SK-N-SH (cell line): Measurements from ENCODE around the gene SLC17A1.

Experiments
- EP300 ChIP-seq, 2 experiments: IDR thresholded peaks; 2 replicates each; pipeline versions ENCODE4 v1.4.0 to v1.6.1; 2012; ENCODE audit warnings: borderline replicate concordance in 1 of 2, low read depth in 1 of 2, low read length in 1 of 2
- JUND ChIP-seq: IDR thresholded peaks from 2 replicates; pipeline ENCODE4 v1.4.0; 2012

- no peak for TF ChIP-seq JUND
- TF ChIP-seq EP300 (IDR thresholded peaks at IDR 0.05; ENCODE audit: borderline replicate concordance in 1 of 2, low read depth in 1 of 2, low read length in 1 of 2), result no peak
Measured at GRCh38 chr6:25835442-25836283, 3.8 kb upstream of the SLC17A1 start.
